NCI-H82 (cell line): ENCODE measurements around the gene CETP.
A peak's percentile ranks its signal among the peaks of the same experiment; 100 is the strongest.
"Not testable (repeated sequence)": the region's sequence is repeated elsewhere in the genome, so short reads cannot be mapped to it uniquely, and the experiment has no call there.

Experiments used
- DNase-seq: peaks from one replicate; lab custom pipeline; 2025; lab: John Stamatoyannopoulos, UW

CETP gene

GRCh38 chr16:56956076-56956475, 5.7 kb upstream of the CETP start:
- no peak for DNase-seq

GRCh38 chr16:56956756-56957155, 5.0 kb upstream of the CETP start:
- no peak for DNase-seq

GRCh38 chr16:56960681-56961281, 969 bp upstream of the CETP start:
- no peak for DNase-seq

- DNase-seq: no peak
Measured at GRCh38 chr16:56961386-56961785, 364 bp upstream of the CETP start.

- DNase-seq: peak; percentile 79
Measured at GRCh38 chr16:56964243-56965148, 2.7 kb downstream of the CETP start.

GRCh38 chr16:56965149-56966092, 3.7 kb downstream of the CETP start:
- DNase-seq: no peak

GRCh38 chr16:56966093-56966475, 4.3 kb downstream of the CETP start:
- no peak for DNase-seq

GRCh38 chr16:56967733-56968132, 6.0 kb downstream of the CETP start:
- no peak for DNase-seq

GRCh38 chr16:56969769-56970168, 8.0 kb downstream of the CETP start:
- no peak for DNase-seq

GRCh38 chr16:56970934-56971767, 9.4 kb downstream of the CETP start:
- peak; percentile 19 for DNase-seq

GRCh38 chr16:56971768-56972043, 10.0 kb downstream of the CETP start:
- no peak for DNase-seq

- DNase-seq: no peak
Measured at GRCh38 chr16:56972403-56973293, 10.9 kb downstream of the CETP start.

GRCh38 chr16:56973294-56973689, 11.5 kb downstream of the CETP start:
- DNase-seq: no peak

GRCh38 chr16:56973899-56974298, 12.1 kb downstream of the CETP start:
- DNase-seq: not testable (repeated sequence)

- no peak for DNase-seq
Measured at GRCh38 chr16:56974549-56975300, 13.0 kb downstream of the CETP start.

- no peak for DNase-seq
Measured at GRCh38 chr16:56975714-56976113, 14.0 kb downstream of the CETP start.

- DNase-seq: no peak
Measured at GRCh38 chr16:56977216-56977615, 15.5 kb downstream of the CETP start.

- no peak for DNase-seq
Measured at GRCh38 chr16:56977823-56978430, 16.2 kb downstream of the CETP start.

- no peak for DNase-seq
Measured at GRCh38 chr16:56980201-56980535, 18.4 kb downstream of the CETP start.
